RWPE2 (cell line): ENCODE data around the gene SNCA.
A peak's percentile ranks its signal among the peaks of the same experiment; 100 is the strongest.

ENCODE experiments used
- ATAC-seq: fragments of 200-7000 bp; cut with Tn5 transposase; 3 replicates; pipeline ENCODE4 v1.9.1; 2021; ENCODE audit warnings: low read depth
- DNase-seq: peaks from one replicate; pipeline ENCODE4 v3.0.0-alpha.2; 2020; ENCODE audit warnings: low spot score
- H3K27ac ChIP-seq: fragments of 450-650 bp; 2 replicates; pipeline ENCODE4 v1.5.1; 2017; ENCODE audit warnings: mild to moderate bottlenecking; ENCODE audit not compliant: poor library complexity, severe bottlenecking
- H3K27me3 ChIP-seq: fragments of 250-450 bp; sonication (Bioruptor Pico); 2 replicates; pipeline ENCODE4 v1.5.1; 2021; ENCODE audit warnings: mild to moderate bottlenecking, moderate library complexity; ENCODE audit not compliant: insufficient read depth, poor library complexity, severe bottlenecking
- H3K36me3 ChIP-seq: fragments of 250-450 bp; sonication (Bioruptor Pico); 2 replicates; pipeline ENCODE4 v1.5.1; 2020; ENCODE audit warnings: low read depth, mild to moderate bottlenecking, moderate library complexity
- H3K4me1 ChIP-seq: fragments of 250-450 bp; sonication (Bioruptor Pico); 2 replicates; pipeline ENCODE4 v1.5.1; 2021; ENCODE audit warnings: mild to moderate bottlenecking, moderate library complexity; ENCODE audit not compliant: insufficient read depth, poor library complexity, severe bottlenecking
- H3K4me3 ChIP-seq: fragments of 250-450 bp; sonication (Bioruptor Pico); 2 replicates; pipeline ENCODE4 v1.5.1; 2021; ENCODE audit warnings: mild to moderate bottlenecking, moderate library complexity; ENCODE audit not compliant: severe bottlenecking
- H3K9me3 ChIP-seq: fragments of 250-450 bp; sonication (Bioruptor Pico); 2 replicates; pipeline ENCODE4 v1.5.1; 2021; ENCODE audit warnings: mild to moderate bottlenecking, moderate library complexity; ENCODE audit not compliant: severe bottlenecking
- CTCF ChIP-seq: fragments of 450-650 bp; IDR thresholded peaks from one replicate; pipeline ENCODE4 v1.5.1; 2017; ENCODE audit warnings: mild to moderate bottlenecking, moderate library complexity; ENCODE audit not compliant: poor library complexity, severe bottlenecking

The SNCA gene

GRCh38 chr4:89685277-89685676 is 151.7 kb downstream of the SNCA start:
- TF ChIP-seq CTCF = no peak
- H3K4me3 ChIP-seq = no peak overlapping the region
- peaks cover 21% of the 10 kb centered on the region for H3K4me1 ChIP-seq
- ATAC-seq = no peak
- H3K27ac ChIP-seq = no peak overlapping the region
- H3K9me3 ChIP-seq = no peaks in the 10 kb centered on the region
- no peak for DNase-seq
- peaks cover 26% of the 10 kb centered on the region for H3K36me3 ChIP-seq
- no peaks in the 10 kb centered on the region for H3K27me3 ChIP-seq

GRCh38 chr4:89684536-89684935 is 152.4 kb downstream of the SNCA start:
- H3K27me3 ChIP-seq = no peaks in the 10 kb centered on the region
- H3K36me3 ChIP-seq = peaks cover 26% of the 10 kb centered on the region
- H3K9me3 ChIP-seq = no peaks in the 10 kb centered on the region
- no peak overlapping the region for H3K27ac ChIP-seq
- ATAC-seq (no peak), DNase-seq (no peak)
- no peak overlapping the region for H3K4me3 ChIP-seq
- H3K4me1 ChIP-seq = peaks cover 21% of the 10 kb centered on the region
- no peak for TF ChIP-seq CTCF

GRCh38 chr4:89682808-89683207 is 154.2 kb downstream of the SNCA start:
- Histone ChIP-seq H3K27ac (peak overlapping the region; percentile 74), H3K4me1 (peaks cover 21% of the 10 kb centered on the region), H3K36me3 (peaks cover 26% of the 10 kb centered on the region), H3K9me3 (no peaks in the 10 kb centered on the region), H3K27me3 (no peaks in the 10 kb centered on the region), H3K4me3 (peak overlapping the region; percentile 38)
- DNase-seq = no peak
- ATAC-seq = no peak
- TF ChIP-seq CTCF = no peak

GRCh38 chr4:89681671-89682070 is 155.3 kb downstream of the SNCA start:
- ATAC-seq = no peak
- no peak for TF ChIP-seq CTCF
- Histone ChIP-seq H3K4me3 (peak overlapping the region; percentile 38), H3K4me1 (peaks cover 21% of the 10 kb centered on the region), H3K27me3 (no peaks in the 10 kb centered on the region), H3K27ac (peak overlapping the region; percentile 74), H3K36me3 (peaks cover 25% of the 10 kb centered on the region), H3K9me3 (no peaks in the 10 kb centered on the region)
- DNase-seq = no peak

- H3K27me3 ChIP-seq = no peaks in the 10 kb centered on the region
- H3K4me1 ChIP-seq = peaks cover 21% of the 10 kb centered on the region
- ATAC-seq (peak; percentile 99), DNase-seq (peak; percentile 93)
- H3K27ac ChIP-seq = peak overlapping the region; percentile 74
- TF ChIP-seq CTCF = no peak
- peaks cover 20% of the 10 kb centered on the region for H3K36me3 ChIP-seq
- no peaks in the 10 kb centered on the region for H3K9me3 ChIP-seq
- peak overlapping the region; percentile 38 for H3K4me3 ChIP-seq
These were observed 155.7 kb downstream of the SNCA start for GRCh38 chr4:89681219-89681618.
